Measurements from ENCODE around the gene FAM216B.

DNA sequence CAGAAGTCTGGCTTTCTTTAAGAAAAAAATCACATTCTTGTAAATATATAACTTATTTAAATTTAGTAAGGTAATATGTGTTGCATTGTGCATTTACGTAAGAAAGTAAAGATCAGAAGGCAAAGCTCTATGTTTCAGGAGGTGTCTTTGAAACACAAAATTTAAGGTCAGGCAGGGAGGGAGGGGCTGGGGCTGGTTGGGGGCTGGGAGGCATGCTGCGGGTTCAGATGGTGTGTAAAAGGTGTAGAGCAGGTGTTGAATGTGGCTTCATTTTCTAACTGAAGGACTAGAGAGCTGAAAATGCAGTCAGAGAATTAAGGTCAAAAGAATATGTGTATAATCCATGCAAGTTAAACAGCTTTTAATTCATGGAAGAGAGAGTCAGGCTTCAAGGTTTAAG lies 14.3 kb downstream of the FAM216B start:
- no peak for TF ChIP-seq EZH2 (IDR thresholded peaks at IDR 0.05; ENCODE audit: low read length)
- TF ChIP-seq, protein P1, sequence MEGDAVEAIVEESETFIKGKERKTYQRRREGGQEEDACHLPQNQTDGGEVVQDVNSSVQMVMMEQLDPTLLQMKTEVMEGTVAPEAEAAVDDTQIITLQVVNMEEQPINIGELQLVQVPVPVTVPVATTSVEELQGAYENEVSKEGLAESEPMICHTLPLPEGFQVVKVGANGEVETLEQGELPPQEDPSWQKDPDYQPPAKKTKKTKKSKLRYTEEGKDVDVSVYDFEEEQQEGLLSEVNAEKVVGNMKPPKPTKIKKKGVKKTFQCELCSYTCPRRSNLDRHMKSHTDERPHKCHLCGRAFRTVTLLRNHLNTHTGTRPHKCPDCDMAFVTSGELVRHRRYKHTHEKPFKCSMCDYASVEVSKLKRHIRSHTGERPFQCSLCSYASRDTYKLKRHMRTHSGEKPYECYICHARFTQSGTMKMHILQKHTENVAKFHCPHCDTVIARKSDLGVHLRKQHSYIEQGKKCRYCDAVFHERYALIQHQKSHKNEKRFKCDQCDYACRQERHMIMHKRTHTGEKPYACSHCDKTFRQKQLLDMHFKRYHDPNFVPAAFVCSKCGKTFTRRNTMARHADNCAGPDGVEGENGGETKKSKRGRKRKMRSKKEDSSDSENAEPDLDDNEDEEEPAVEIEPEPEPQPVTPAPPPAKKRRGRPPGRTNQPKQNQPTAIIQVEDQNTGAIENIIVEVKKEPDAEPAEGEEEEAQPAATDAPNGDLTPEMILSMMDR (optimal IDR thresholded peaks at IDR 0.05 in 1 of 3, IDR thresholded peaks at IDR 0.05 in 1 of 3, conservative IDR thresholded peaks at IDR 0.05 in 1 of 3; ENCODE audit: extremely low read depth in 1 of 3, insufficient read depth in 2 of 3, low read length in 3 of 3) = no peak

Data from keratinocyte (primary cell).